ENCODE results near the gene FABP1.

The FABP1 gene

DNA sequence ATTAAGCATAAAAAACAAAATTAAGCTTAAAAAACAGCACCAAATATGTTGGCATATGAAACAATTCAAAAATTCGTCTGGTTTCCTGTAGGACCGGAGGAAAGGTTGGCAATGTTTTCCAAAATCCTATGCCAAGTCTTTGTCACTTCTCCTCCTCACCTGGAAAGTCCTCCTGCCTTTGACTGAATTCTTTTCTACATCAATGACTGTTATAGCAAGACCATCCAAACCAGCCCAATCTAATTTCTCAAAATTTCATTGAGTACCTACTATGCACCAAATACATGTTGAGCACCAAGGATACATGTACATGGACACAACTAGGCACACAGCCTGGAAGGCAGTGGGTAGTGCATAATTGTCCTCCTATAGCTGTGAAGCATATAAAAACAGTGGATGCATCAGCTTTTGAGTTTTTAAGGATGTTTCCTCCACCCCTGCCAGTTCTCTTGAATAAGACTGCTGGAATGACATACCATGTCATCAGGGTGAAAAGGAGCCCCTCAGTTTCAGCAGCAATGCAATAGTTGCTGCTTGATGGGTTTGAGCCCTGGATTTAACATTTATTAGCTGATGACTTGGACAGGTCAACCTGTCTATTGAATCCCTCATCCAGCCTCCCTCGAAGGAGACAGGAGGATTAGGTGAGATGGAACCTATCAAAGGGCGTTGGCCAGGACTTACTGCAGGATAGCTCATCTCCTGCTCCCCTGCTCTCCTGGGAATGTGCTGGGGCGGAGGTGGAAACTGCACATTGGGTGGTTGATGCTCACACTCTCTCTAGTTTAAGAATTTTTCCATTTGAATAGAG lies 4.5 kb downstream of the FABP1 start:
- no peak for FAIRE-seq
- DNase-seq (ENCODE audit: insufficient read length) = no peak
- TF ChIP-seq POLR2AphosphoS5 (IDR thresholded peaks at IDR 0.05; ENCODE audit: low read depth, low read length) = no peak
- TF ChIP-seq TAF1 (IDR thresholded peaks at IDR 0.05; ENCODE audit: borderline replicate concordance, low read depth, low read length) = no peak
- no peak for TF ChIP-seq POLR2A (IDR thresholded peaks at IDR 0.05; ENCODE audit: low read depth, low read length)

DNA sequence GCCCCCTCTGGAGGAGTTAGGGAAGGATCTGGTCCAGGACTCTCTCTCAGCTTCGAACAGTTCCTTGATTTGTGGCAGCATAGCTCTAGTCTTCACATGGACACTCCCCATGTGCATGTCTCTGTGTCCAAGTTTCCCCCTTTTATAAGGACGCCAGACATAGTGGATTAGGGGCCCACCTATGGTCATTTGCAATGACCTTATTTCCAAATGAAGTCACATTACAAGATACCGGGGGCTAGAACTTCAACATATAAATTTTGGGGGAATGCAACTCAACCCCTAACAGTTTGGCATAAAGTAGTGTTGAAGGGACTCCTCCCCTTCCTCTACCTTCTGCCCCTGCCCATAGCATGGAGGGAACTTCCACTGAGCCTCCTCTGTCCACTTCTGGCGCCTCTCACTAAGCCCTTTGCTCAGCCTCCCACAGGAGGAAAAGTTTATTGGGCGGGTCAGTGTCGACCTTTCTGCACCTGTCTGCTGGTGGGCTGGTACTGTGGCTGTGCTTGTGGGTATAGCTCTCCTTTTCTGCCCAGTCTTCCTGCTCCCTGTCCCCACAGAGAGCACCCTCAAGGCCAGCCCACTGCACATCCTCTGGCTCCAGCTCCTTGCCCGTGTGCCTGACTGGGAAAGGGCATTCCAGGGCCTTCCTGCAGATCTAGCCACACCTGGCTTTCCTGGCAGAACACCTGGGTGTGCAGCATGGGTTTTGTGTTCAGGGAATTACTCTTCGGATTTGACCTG lies 5.5 kb downstream of the FABP1 start:
- TF ChIP-seq POLR2A (IDR thresholded peaks at IDR 0.05; ENCODE audit: low read depth, low read length) (no peak), POLR2AphosphoS5 (IDR thresholded peaks at IDR 0.05; ENCODE audit: low read depth, low read length) (no peak), TAF1 (IDR thresholded peaks at IDR 0.05; ENCODE audit: borderline replicate concordance, low read depth, low read length) (no peak)
- DNase-seq (ENCODE audit: insufficient read length) = no peak
- no peak for FAIRE-seq

DNA sequence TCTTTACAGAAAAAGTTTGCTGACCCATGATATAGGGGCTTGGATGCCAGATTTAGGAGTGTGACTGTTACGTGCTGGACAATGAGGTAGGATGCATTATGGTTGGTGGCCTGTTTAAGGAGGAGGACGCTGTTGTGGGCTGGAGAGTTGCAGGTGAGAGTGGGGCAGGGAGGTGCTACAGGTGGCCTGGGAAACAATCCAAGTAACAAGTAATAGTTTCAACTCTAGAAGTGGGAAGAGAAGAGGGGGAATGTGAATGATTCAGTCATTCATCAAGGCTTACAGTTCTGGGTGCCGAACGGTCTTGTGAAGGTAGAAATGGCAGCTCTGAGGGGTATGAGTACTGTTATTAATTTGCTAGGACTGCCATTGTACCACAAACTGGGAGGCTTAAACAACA lies 6.2 kb downstream of the FABP1 start:
- TF ChIP-seq POLR2AphosphoS5 (IDR thresholded peaks at IDR 0.05; ENCODE audit: low read depth, low read length) (no peak), TAF1 (IDR thresholded peaks at IDR 0.05; ENCODE audit: borderline replicate concordance, low read depth, low read length) (no peak), POLR2A (IDR thresholded peaks at IDR 0.05; ENCODE audit: low read depth, low read length) (no peak)
- DNase-seq (ENCODE audit: insufficient read length) = no peak
- no peak for FAIRE-seq

DNA sequence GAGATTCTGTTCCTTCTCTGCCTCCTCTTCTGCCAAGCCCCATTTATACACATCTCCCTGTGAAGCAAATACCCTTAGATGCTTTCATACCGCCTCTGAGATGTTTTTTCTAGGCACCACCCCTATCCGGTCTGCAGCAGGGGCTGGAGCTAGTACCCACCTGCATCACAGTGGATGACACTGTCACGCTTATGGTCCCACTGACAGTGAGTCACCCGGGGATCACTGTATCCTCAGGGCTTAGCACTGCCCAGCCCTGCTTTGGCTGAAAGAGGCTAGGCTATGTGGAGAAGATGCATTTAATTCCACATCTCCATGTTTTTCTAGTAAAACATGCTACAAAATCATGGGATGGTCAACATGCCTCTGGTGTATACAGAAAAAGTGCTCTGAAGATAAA lies 9.9 kb downstream of the FABP1 start:
- TF ChIP-seq POLR2AphosphoS5 (IDR thresholded peaks at IDR 0.05; ENCODE audit: low read depth, low read length) (no peak), TAF1 (IDR thresholded peaks at IDR 0.05; ENCODE audit: borderline replicate concordance, low read depth, low read length) (no peak), POLR2A (IDR thresholded peaks at IDR 0.05; ENCODE audit: low read depth, low read length) (no peak)
- FAIRE-seq (no peak), DNase-seq (ENCODE audit: insufficient read length) (no peak)

DNA sequence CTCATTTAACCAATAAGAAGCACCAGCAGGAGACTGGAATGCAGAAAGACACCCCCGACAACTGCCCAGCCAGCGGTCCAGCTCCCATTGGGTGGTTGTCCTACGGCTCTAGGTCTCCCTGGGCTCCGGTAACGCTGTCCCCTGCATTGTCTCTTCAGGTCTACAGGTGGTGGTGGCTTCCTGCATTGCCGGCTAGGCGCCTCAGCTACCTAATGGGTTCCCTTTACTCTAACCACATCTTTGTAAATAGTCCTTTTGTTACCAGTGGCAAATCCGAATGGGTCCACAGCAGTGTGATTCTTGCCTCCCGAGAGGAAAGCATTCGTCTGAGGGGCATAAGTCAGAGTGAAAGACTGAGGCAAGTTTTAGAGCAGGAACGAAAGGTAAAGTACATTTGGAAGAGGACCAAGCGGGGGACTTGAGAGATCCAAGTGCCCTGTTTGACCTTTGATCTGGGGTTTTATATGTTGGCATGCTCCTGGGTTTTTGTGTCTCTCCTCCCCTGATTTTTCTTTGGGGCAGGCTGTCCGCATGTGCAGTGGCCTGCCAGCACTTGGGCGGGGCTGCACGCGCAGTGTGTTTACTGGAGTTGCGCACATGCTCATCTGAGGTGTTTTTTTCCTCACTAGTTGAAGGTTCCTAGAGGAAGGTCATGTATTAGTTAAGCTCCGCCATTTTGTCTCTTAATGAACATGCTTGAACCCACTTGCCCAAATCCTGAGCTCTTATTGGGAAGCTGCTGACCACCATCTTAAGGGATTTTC lies 11.0 kb downstream of the FABP1 start:
- FAIRE-seq (no peak), DNase-seq (ENCODE audit: insufficient read length) (no peak)
- TF ChIP-seq POLR2AphosphoS5 (IDR thresholded peaks at IDR 0.05; ENCODE audit: low read depth, low read length) (no peak), POLR2A (IDR thresholded peaks at IDR 0.05; ENCODE audit: low read depth, low read length) (no peak), TAF1 (IDR thresholded peaks at IDR 0.05; ENCODE audit: borderline replicate concordance, low read depth, low read length) (no peak)

DNA sequence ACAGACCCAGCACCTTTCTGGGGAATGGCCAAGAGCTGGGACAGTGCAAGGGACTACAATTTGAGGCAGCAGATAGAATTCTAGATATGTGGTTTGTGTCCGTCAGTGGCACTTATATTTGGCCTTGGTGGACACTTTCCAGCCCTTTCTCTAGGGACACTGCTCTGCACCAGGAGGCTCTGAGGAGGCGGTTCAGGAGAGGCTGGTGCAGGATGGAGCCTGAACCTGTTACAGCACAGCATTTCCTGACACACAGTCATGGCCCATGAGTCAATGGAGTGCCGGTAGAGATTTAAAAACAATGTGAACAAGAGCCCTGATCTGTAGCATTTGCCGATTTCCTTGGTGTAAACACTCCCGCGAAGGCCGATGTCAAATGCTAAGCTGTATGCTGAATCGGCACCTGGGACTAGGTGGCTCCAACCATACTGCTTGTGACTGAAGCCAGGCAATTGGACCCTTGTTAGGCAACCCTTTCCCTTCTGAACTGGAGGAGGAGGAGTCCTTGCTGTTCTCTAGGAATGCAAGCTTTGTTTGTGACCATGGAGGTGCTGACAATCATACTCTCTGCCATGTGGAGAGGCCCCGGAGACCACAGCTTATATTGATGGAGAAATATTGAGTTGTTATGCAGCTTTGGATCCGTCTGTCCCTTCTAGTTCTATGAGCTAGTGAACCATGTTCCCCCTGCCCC lies 11.9 kb downstream of the FABP1 start:
- TF ChIP-seq POLR2A (IDR thresholded peaks at IDR 0.05; ENCODE audit: low read depth, low read length) (no peak), TAF1 (IDR thresholded peaks at IDR 0.05; ENCODE audit: borderline replicate concordance, low read depth, low read length) (no peak), POLR2AphosphoS5 (IDR thresholded peaks at IDR 0.05; ENCODE audit: low read depth, low read length) (no peak)
- FAIRE-seq = no peak

DNA sequence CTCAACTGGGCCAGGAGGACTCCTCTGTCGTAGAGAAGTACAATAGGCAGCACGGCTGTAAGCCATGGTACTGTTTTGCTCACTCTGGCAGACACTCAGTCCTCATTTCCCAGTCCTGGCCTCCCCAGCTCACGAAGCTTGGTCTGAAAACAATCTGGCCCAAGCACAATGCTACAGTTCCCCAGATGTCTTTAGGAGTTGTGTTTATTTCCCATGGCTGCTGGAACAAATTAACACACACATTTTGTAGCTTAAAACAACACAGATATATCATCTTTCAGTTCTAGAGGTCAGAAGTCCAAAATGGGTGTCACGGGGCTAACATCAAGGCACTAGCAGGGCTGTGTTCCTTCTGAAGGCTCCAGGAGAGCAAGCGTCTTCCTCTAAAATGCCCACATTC lies 13.0 kb downstream of the FABP1 start:
- DNase-seq (ENCODE audit: insufficient read length) (no peak), FAIRE-seq (no peak)
- no peak for TF ChIP-seq POLR2AphosphoS5 (IDR thresholded peaks at IDR 0.05; ENCODE audit: low read depth, low read length)
- TF ChIP-seq TAF1 (IDR thresholded peaks at IDR 0.05; ENCODE audit: borderline replicate concordance, low read depth, low read length) = no peak
- TF ChIP-seq POLR2A (IDR thresholded peaks at IDR 0.05; ENCODE audit: low read depth, low read length) = no peak

More for the DNA sequence above, 11.9 kb downstream of the FABP1 start:
- no peak for DNase-seq (ENCODE audit: insufficient read length)

DNA sequence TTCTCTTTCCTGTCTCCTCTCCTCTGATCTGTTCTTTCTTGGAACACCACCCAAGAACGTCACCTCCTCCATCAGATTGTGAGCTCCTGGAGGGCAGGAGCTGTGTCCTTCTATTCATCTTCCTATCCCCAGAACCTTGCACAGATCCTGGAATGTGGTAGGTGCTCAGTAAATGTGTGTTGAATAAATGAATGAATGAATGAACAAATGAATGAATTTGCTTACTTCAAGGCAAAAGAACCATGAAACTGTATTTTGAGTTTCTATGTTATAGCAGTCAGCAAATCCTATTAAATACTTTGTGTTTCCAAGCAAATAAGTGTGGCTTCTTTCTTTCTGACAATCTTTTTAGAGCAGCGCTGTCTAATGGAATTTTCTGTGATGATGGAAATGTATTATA lies 14.8 kb downstream of the FABP1 start:
- FAIRE-seq = no peak
- TF ChIP-seq TAF1 (IDR thresholded peaks at IDR 0.05; ENCODE audit: borderline replicate concordance, low read depth, low read length) (no peak), POLR2A (IDR thresholded peaks at IDR 0.05; ENCODE audit: low read depth, low read length) (no peak), POLR2AphosphoS5 (IDR thresholded peaks at IDR 0.05; ENCODE audit: low read depth, low read length) (no peak)
- DNase-seq (ENCODE audit: insufficient read length) = no peak

DNA sequence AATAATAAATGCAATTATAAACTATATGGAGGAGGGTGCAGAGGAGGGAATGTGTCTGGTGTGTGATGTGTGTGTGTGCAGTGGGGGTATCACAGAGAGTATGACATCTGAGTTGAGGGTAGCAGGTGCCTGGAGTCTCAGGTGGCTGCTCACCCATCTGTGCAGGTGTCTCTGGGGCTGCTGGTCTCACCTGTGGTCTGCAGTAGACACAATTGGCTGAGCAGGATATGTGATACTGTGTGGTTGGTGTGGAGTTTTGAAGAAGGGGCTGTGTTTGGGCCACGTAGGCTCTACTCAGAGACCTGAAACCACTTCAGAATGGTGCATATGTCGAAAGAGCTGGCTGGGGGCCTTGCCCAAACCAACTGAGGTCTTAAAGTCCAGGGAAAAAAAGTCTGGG lies 17.0 kb downstream of the FABP1 start:
- FAIRE-seq (no peak), DNase-seq (ENCODE audit: insufficient read length) (no peak)
- no peak for TF ChIP-seq POLR2AphosphoS5 (IDR thresholded peaks at IDR 0.05; ENCODE audit: low read depth, low read length)
- no peak for TF ChIP-seq TAF1 (IDR thresholded peaks at IDR 0.05; ENCODE audit: borderline replicate concordance, low read depth, low read length)
- TF ChIP-seq POLR2A (IDR thresholded peaks at IDR 0.05; ENCODE audit: low read depth, low read length) = no peak

DNA sequence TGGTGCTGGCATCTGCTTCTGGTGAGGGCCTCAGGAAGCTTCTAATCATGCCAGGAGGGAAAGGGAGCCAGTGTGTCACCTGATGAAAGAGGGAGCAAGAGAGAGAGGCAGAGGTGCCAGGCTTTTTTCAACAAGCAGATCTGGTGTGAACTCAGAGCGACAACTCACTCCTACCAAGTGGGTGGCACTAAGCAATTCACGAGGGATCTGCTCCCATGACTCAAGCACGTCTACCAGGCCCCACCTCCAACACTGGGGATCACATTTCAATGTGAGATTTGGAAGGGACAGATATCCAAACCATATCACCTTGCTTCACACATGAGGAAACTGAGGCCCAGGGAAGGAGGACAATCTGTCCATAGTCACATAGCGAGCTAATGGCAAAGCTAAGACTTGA lies 19.1 kb downstream of the FABP1 start:
- TF ChIP-seq POLR2AphosphoS5 (IDR thresholded peaks at IDR 0.05; ENCODE audit: low read depth, low read length) (no peak), TAF1 (IDR thresholded peaks at IDR 0.05; ENCODE audit: borderline replicate concordance, low read depth, low read length) (no peak), POLR2A (IDR thresholded peaks at IDR 0.05; ENCODE audit: low read depth, low read length) (no peak)
- DNase-seq (ENCODE audit: insufficient read length) (no peak), FAIRE-seq (no peak)

DNA sequence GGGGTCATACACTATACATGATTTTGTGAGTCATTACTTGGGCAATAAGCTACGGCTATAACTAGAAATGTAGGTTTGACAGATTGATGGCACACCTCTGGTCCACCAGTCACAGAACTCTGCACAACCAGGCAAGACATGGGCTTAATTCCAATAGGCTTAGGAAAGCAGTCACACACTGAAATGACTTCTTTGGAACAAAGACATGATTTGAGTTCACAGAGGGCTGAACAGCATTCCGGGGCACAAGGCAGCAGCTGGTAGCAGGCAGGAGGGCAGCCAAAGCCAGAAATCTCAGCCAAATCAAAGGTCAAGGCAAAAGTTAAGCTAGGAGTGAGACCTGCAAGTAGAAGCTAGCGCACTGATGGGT lies 27.4 kb downstream of the FABP1 start:
- TF ChIP-seq POLR2AphosphoS5 (IDR thresholded peaks at IDR 0.05; ENCODE audit: low read depth, low read length) (no peak), TAF1 (IDR thresholded peaks at IDR 0.05; ENCODE audit: borderline replicate concordance, low read depth, low read length) (no peak), POLR2A (IDR thresholded peaks at IDR 0.05; ENCODE audit: low read depth, low read length) (no peak)
- FAIRE-seq (no peak), DNase-seq (ENCODE audit: insufficient read length) (no peak)
